Measurements from ENCODE around the gene KIF2B. TPM values are rescaled to one million over a fixed set of nuclear protein-coding genes. Genes with fewer than 3 reads are reported as not detected.

KIF2B gene
- total RNA-seq, 1 experiment from 2014 or later: not detected

GRCh38 chr17:53818271-53818670 lies 4.5 kb upstream of the KIF2B start:
- Histone ChIP-seq H3K79me1 (ENCODE audit: insufficient read depth, low read depth, low read length, poor library complexity, severe bottlenecking) (no peaks in the 10 kb centered on the region), H4K20me1 (ENCODE audit: control insufficient read depth, insufficient read depth, insufficient read length) (no peaks in the 10 kb centered on the region), H2BK120ac (ENCODE audit: low read depth, low read length, poor library complexity, severe bottlenecking) (no peak overlapping the region), H3K79me2 (ENCODE audit: insufficient read depth, low read length) (no peaks in the 10 kb centered on the region), H3K4ac (ENCODE audit: low read depth, low read length) (no peak overlapping the region), H3K4me1 (ENCODE audit: insufficient read depth, low read length) (no peaks in the 10 kb centered on the region), H2AK5ac (ENCODE audit: insufficient read length, low read length) (no peak overlapping the region), H3K4me2 (ENCODE audit: insufficient read depth, insufficient read length, low read length) (no peak overlapping the region), H3K14ac (ENCODE audit: insufficient read depth, low read length) (no peak overlapping the region), H4K5ac (ENCODE audit: insufficient read length, low read depth, low read length) (no peak overlapping the region), H3K27ac (ENCODE audit: insufficient read length, low read depth, low read length) (no peak overlapping the region), H3K9me3 (ENCODE audit: control insufficient read depth, low read depth, low read length) (no peaks in the 10 kb centered on the region), H2BK15ac (ENCODE audit: low read depth, low read length) (no peak overlapping the region), H2BK20ac (ENCODE audit: low read depth, low read length, poor library complexity, severe bottlenecking) (no peak overlapping the region), H3K18ac (ENCODE audit: insufficient read length, low read depth, low read length) (no peak overlapping the region), H2BK5ac (ENCODE audit: insufficient read length, low read length) (no peak overlapping the region), H3K27me3 (ENCODE audit: insufficient read depth, low read length) (no peaks in the 10 kb centered on the region), H4K91ac (ENCODE audit: insufficient read length, low read depth, low read length) (no peak overlapping the region), H4K8ac (replicated peaks; ENCODE audit: insufficient read length, low read depth, low read length) (no peak overlapping the region), H3T11ph (ENCODE audit: low read length) (no peak overlapping the region), H2BK12ac (ENCODE audit: insufficient read length, low read depth, low read length) (no peak overlapping the region), H3K23ac (ENCODE audit: insufficient read length, low read depth, low read length) (no peak overlapping the region), H2AFZ (ENCODE audit: low read length) (no peak overlapping the region), H3K56ac (ENCODE audit: insufficient read length, low read depth, low read length) (no peak overlapping the region), H3K9ac (ENCODE audit: extremely low read depth, insufficient read length, low read length) (no peak overlapping the region), H3K23me2 (ENCODE audit: insufficient read length, low read depth, low read length, poor library complexity, severe bottlenecking) (no peaks in the 10 kb centered on the region)
- H3K27me3 Mint-ChIP-seq (ENCODE audit: low read depth): no peaks in the 10 kb centered on the region
- H3K36me3 Mint-ChIP-seq (ENCODE audit: insufficient read depth in 1 of 3, low read depth in 3 of 3): peaks cover 0 to 11% (median 2%) of the 10 kb centered on the region in 3 experiments; a peak in 4 of 7 replicates
- H3K4me1 Mint-ChIP-seq: peaks cover 0 to 2% of the 10 kb centered on the region in 2 experiments; a peak in 1 of 4 replicates
- no peak for DNase-seq
- 100% methylated on average over 1 of the region's 1 CpG for WGBS (ENCODE audit: extremely low coverage, insufficient read length, low lambda C conversion rate)
- TF ChIP-seq CTCF (conservative IDR thresholded peaks at IDR 0.05): no peak
- peaks cover 3 to 5% of the 10 kb centered on the region in 2 experiments; a peak in 4 of 5 replicates for H3K9me3 Mint-ChIP-seq
- H3K4me3 Mint-ChIP-seq: no peak overlapping the region
- no peak overlapping the region for H3K27ac Mint-ChIP-seq
